ENCODE data around the gene GPD2. TPM values are rescaled to one million over a fixed set of nuclear protein-coding genes. Genes with fewer than 3 reads are reported as not detected.

GPD2 gene
- total and polyA plus RNA-seq, 11 donors: 3.5 to 24.8 (median 14.1) TPM

DNA sequence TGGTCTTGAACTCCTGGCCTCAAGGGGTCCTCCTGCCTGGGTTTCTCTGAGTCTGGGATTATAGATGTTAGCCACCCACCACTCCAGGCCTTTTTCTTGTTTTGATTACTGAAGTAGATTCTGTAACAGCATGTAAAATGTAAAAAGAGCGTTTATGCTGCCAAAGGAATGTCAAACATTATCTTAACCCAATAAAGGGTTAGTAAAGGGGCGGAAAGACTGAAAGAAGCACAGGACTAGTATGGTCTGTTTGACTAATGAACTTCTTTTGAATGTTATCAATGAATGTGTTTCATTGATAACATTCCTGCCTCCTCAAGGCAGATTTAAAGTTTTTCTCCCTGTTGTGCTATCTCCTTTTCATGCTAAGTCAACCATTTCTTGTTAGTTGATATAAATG lies 29.4 kb downstream of the GPD2 start:
- Histone ChIP-seq H3K4me1 (peaks cover 0 to 60% (median 27%) of the 10 kb centered on the region in 12 donors), H3K27ac (no peak overlapping the region), H3K4me3 (no peak overlapping the region), H3K27me3 (no peaks in the 10 kb centered on the region), H3K9me3 (no peaks in the 10 kb centered on the region), H3K36me3 (no peaks in the 10 kb centered on the region)
- intact Hi-C loops (cut with DNase I): loop anchor here in 1 of 10 donors (10.0 kb wide), 1 partner anchor 131 kb away; the partner anchor contains the start of gene NR4A2
- no peak for DNase-seq
- no peak for ATAC-seq
- 73 to 87% (median 84%) methylated on average over 2 of the region's 2 CpGs for WGBS, 4 donors
- TF ChIP-seq CTCF (IDR thresholded peaks at IDR 0.05) (no peak), POLR2A (IDR thresholded peaks at IDR 0.05) (no peak)

GRCh38 chr2:156466739-156467405 lies 30.7 kb downstream of the GPD2 start:
- Histone ChIP-seq H3K27me3 (no peaks in the 10 kb centered on the region), H3K4me3 (peak overlapping the region in 9 of 12 donors; percentile 19 to 42 (median 29)), H3K9me3 (no peaks in the 10 kb centered on the region), H3K36me3 (no peaks in the 10 kb centered on the region), H3K27ac (peak overlapping the region in 11 of 12 donors; percentile 45 to 82 (median 63)), H3K4me1 (peaks cover 2 to 73% (median 37%) of the 10 kb centered on the region in 12 donors)
- DNase-seq: peak in 4 of 5 donors; percentile 52 to 75 (median 70)
- TF ChIP-seq POLR2A (IDR thresholded peaks at IDR 0.05) (no peak), CTCF (IDR thresholded peaks at IDR 0.05) (no peak)
- ATAC-seq: peak; percentile 92 to 95 (median 94)
- WGBS, 4 donors: 19 to 44% (median 31%) methylated on average over 3 of the region's 3 CpGs
- intact Hi-C loops (cut with DNase I): loop anchor here in 1 of 10 donors (2.0 to 10.0 kb wide), 2 partner anchors 30 to 132 kb away; partner anchors contain the start of genes GPD2 and NR4A2

DNA sequence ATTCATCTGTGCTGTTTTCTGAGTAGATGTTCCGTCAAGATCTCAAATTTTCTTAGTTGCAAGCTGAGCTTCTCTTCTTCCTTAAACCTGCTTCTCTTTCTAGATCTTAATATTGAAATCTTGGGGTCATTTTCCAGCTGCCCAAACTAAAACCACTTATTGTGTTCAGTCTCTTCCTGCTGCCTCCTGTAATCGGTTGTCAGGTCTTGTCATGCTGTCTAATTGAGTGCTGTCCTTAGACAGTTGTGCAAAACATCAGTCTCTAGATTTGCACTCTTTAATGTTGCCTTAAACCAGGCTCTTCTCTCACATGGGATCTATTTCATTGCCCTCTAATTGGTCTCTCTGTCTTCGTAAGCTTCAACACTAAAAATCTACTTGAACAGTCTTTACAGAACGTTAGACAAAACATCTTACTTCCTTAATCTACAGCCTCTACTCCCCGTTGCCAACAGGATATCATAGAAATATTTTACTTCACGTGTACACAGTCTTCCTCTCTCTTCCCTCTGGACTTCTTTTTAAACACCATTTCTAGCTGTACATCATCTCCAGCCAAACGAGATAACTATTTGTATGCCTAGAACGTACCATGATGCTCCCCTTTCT lies 34.9 kb downstream of the GPD2 start:
- WGBS, 4 donors: 25 to 29% (median 27%) methylated on average over 8 of the region's 8 CpGs
- DNase-seq (no peak), ATAC-seq (peak in 1 of 4 donors; percentile 35)
- intact Hi-C loops (cut with DNase I): no loop called here
- H3K4me3 ChIP-seq: no peak overlapping the region
- no peaks in the 10 kb centered on the region for H3K36me3 ChIP-seq
- H3K27ac ChIP-seq: peak overlapping the region in 2 of 12 donors; percentile 2 to 56
- TF ChIP-seq POLR2A (IDR thresholded peaks at IDR 0.05) (no peak), CTCF (IDR thresholded peaks at IDR 0.05) (no peak)
- H3K27me3 ChIP-seq: no peaks in the 10 kb centered on the region
- peaks cover 2 to 65% (median 27%) of the 10 kb centered on the region in 12 donors for H3K4me1 ChIP-seq
- no peaks in the 10 kb centered on the region for H3K9me3 ChIP-seq

- H3K36me3 ChIP-seq: no peaks in the 10 kb centered on the region
- H3K27ac ChIP-seq: no peak overlapping the region
- no peaks in the 10 kb centered on the region for H3K27me3 ChIP-seq
- H3K4me3 ChIP-seq: no peak overlapping the region
- intact Hi-C loops (cut with DNase I): no loop called here
- peaks cover 2 to 65% (median 25%) of the 10 kb centered on the region in 12 donors for H3K4me1 ChIP-seq
- H3K9me3 ChIP-seq: no peaks in the 10 kb centered on the region
- DNase-seq (no peak), ATAC-seq (no peak)
- no peak for TF ChIP-seq CTCF (IDR thresholded peaks at IDR 0.05)
- no peak for TF ChIP-seq POLR2A (IDR thresholded peaks at IDR 0.05)
Observed at GRCh38 chr2:156471762-156472161, 35.6 kb downstream of the GPD2 start.

Data from heart left ventricle (tissue), 16 donors.